Osteocyte (in vitro differentiated cells): ENCODE results near the gene PRPS1. TPM values are rescaled to one million over a fixed set of nuclear protein-coding genes. Genes with fewer than 3 reads are reported as not detected.

Source experiments
- DNase-seq: peaks from one replicate; pipeline ENCODE4 v3.0.0; 2021; ENCODE audit warnings: mixed read lengths; ENCODE audit not compliant: unreplicated experiment; ENCODE audit errors: extremely low spot score
- H3K27ac Mint-ChIP-seq: one replicate; pipeline ENCODE4 v1.8.0; 2021; ENCODE audit warnings: mild to moderate bottlenecking, mixed read lengths; ENCODE audit not compliant: unreplicated experiment
- H3K27me3 Mint-ChIP-seq: one replicate; pipeline ENCODE4 v1.8.0; 2021; ENCODE audit warnings: mixed read lengths; ENCODE audit not compliant: unreplicated experiment
- H3K36me3 Mint-ChIP-seq: one replicate; pipeline ENCODE4 v1.8.0; 2021; ENCODE audit warnings: mixed read lengths; ENCODE audit not compliant: unreplicated experiment
- H3K4me1 Mint-ChIP-seq: one replicate; pipeline ENCODE4 v1.8.0; 2021; ENCODE audit warnings: mixed read lengths; ENCODE audit not compliant: unreplicated experiment
- H3K4me3 Mint-ChIP-seq: one replicate; pipeline ENCODE4 v1.8.0; 2021; ENCODE audit warnings: mild to moderate bottlenecking, moderate library complexity, mixed read lengths; ENCODE audit not compliant: unreplicated experiment
- H3K9me3 Mint-ChIP-seq: one replicate; pipeline ENCODE4 v1.8.0; 2021; ENCODE audit warnings: mixed read lengths; ENCODE audit not compliant: unreplicated experiment
- total RNA-seq: library from RNA; stranded (reverse); gene quantifications from 2 replicates; pipeline ENCODE4 v1.2.1, GENCODE V29; 2021
- TF ChIP-seq, protein P1 (sequence below): fragments of 200-600 bp; sonication (generic); IDR thresholded peaks from 2 replicates; pipeline ENCODE4 v1.5.0; 2021; ENCODE audit warnings: antibody characterized with exemption, mild to moderate bottlenecking, moderate library complexity

PRPS1 gene
- total RNA-seq, 1 donor from 2014 or later = 27.6 TPM

DNA sequence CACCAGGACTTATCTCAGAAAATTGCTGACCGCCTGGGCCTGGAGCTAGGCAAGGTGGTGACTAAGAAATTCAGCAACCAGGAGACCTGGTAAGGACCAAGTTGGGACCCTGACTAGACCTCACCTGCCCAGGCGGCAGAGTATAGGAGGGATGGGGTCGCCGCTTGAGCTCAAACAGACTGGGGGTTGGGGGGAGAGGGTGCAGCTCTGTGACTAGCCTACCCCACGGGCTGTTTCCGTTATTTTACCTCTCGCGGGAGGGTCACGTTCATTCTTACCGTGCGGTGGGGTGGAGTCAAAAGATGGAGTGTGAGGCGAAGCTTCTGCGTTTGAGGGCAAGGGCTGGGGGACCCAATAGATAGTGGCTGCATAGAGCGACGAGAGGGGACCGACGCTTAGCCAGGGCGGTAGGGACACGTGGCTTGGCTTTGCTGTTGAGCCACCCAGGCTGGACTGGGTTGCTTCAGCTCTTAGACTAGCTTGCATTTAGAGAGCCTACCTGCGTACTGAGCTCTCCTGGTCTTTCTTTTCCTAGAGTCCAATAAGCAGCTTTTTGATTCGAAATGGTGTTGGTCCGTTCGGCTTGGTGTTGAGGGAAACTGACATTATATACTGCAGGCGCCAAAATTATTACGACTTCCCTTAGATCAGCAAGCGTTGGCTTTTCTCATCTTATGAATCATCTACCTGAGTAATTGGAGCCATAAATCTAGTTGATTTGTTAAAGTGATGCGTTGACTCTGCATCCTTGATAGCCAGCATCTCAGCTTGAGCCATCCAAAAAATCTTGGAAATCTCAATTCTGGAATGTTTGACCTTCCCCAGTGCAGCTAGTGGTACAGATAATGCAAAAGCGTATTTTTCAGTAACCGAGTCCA is 591 bp downstream of the PRPS1 start:
- peaks cover 12% of the 10 kb centered on the region for H3K4me1 Mint-ChIP-seq
- DNase-seq = no peak
- H3K27ac Mint-ChIP-seq = peak overlapping the region; percentile 84
- TF ChIP-seq, protein P1, sequence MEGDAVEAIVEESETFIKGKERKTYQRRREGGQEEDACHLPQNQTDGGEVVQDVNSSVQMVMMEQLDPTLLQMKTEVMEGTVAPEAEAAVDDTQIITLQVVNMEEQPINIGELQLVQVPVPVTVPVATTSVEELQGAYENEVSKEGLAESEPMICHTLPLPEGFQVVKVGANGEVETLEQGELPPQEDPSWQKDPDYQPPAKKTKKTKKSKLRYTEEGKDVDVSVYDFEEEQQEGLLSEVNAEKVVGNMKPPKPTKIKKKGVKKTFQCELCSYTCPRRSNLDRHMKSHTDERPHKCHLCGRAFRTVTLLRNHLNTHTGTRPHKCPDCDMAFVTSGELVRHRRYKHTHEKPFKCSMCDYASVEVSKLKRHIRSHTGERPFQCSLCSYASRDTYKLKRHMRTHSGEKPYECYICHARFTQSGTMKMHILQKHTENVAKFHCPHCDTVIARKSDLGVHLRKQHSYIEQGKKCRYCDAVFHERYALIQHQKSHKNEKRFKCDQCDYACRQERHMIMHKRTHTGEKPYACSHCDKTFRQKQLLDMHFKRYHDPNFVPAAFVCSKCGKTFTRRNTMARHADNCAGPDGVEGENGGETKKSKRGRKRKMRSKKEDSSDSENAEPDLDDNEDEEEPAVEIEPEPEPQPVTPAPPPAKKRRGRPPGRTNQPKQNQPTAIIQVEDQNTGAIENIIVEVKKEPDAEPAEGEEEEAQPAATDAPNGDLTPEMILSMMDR = no peak
- H3K36me3 Mint-ChIP-seq = no peaks in the 10 kb centered on the region
- peak overlapping the region; percentile 85 for H3K4me3 Mint-ChIP-seq
- H3K27me3 Mint-ChIP-seq = no peaks in the 10 kb centered on the region
- H3K9me3 Mint-ChIP-seq = no peaks in the 10 kb centered on the region

DNA sequence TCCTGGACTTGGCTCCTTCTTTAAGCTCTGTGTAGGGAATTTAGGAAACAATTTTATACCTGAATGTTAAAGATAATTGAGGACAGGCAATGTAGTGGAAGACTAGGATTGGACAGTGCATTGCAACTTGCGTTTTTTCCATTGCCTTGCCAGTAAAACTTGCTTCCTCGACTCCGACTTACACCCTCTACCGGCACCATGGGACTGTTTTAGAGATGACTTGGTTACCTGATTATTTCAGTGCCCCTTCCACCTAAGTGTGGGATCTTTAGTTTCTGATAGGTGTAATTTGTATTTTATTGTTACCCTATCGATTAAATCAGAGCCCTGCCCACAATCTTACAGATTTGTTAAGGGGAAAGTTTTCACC is 1.2 kb downstream of the PRPS1 start:
- H3K4me3 Mint-ChIP-seq = peak overlapping the region; percentile 85
- H3K27ac Mint-ChIP-seq = no peak overlapping the region
- TF ChIP-seq, protein P1 = peak; percentile 40
- no peaks in the 10 kb centered on the region for H3K27me3 Mint-ChIP-seq
- H3K4me1 Mint-ChIP-seq = peaks cover 15% of the 10 kb centered on the region
- no peaks in the 10 kb centered on the region for H3K9me3 Mint-ChIP-seq
- no peak for DNase-seq
- no peaks in the 10 kb centered on the region for H3K36me3 Mint-ChIP-seq

DNA sequence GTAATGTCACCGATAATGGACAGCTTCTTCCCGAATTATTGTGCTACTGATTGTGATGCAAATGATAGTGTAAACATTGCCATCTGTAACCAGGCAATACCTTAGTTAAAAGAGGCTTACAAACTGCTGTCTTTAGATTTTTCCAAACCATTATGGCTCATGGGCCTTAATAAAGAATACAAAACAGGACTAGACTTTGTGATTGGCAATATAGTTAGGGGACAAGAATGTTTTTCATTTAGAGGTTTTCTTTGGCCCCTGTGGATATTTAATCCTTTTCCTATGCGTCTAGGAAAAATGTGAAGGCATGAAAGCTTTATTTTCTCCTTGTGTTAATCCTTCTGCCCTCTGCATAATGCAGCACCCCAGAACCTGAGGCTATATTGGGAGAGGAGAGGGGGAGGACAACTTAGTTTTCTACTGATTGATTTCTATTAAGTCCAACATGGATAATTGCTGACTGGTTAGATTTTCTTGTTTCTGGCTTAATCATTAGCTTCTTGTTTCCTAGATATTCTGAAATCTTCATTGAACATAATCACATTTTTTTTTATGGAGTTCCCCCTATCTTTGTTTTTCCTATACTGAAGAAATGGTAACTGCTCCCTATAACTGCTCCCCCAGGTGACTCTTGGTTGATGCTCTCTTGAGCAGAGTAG is 1.9 kb downstream of the PRPS1 start:
- no peaks in the 10 kb centered on the region for H3K27me3 Mint-ChIP-seq
- H3K36me3 Mint-ChIP-seq = no peaks in the 10 kb centered on the region
- H3K9me3 Mint-ChIP-seq = no peaks in the 10 kb centered on the region
- peak overlapping the region; percentile 85 for H3K4me3 Mint-ChIP-seq
- peaks cover 15% of the 10 kb centered on the region for H3K4me1 Mint-ChIP-seq
- TF ChIP-seq, protein P1 = no peak
- no peak for DNase-seq
- H3K27ac Mint-ChIP-seq = no peak overlapping the region

DNA sequence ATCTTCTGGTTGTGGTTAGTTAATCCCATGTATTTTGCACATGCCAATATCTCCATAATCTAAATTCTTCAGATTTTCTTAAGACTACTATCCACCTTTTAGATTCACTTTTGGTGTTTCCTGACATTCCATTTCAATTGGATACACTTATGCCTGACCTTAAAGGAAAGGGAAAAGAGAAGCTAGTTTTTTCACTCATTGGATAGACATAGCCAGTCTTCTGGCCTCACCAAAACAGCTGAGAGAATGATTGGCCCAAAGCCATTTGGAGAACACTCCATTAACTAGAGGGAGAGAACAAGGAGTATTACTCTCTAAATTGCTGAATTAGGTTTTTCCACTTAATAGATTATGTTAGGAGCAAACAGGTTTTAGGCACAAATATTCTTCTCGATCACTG is 4.0 kb downstream of the PRPS1 start:
- H3K9me3 Mint-ChIP-seq = no peaks in the 10 kb centered on the region
- no peak overlapping the region for H3K4me3 Mint-ChIP-seq

DNA sequence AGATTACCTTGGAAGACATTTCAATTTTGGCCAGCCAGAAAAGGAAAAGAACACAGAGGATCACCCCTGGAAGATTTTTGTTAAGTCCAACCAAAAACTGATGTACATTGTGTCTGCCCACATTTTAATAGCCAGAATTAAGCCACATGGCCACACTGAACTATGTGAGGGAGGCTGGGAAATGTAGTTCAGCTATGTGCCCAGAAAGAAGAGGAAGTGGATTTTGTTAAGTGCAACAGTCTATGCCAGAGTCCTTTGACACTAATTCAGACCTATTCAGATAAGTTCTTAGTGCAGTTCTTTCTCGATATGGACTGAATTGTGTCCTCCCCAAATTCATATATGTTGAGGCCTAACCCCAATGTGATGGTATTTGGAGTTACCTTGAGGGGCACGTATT is 18.4 kb downstream of the PRPS1 start:
- Mint-ChIP-seq H3K27me3 (no peaks in the 10 kb centered on the region), H3K4me3 (no peak overlapping the region), H3K9me3 (no peaks in the 10 kb centered on the region), H3K4me1 (no peaks in the 10 kb centered on the region), H3K36me3 (peaks cover 8% of the 10 kb centered on the region), H3K27ac (no peak overlapping the region)
- TF ChIP-seq, protein P1 = no peak
- DNase-seq = no peak

More for the DNA sequence above, 4.0 kb downstream of the PRPS1 start:
- DNase-seq = no peak
- H3K36me3 Mint-ChIP-seq = no peaks in the 10 kb centered on the region
- H3K27ac Mint-ChIP-seq = no peak overlapping the region
- peaks cover 15% of the 10 kb centered on the region for H3K4me1 Mint-ChIP-seq
- TF ChIP-seq, protein P1 = no peak
- no peaks in the 10 kb centered on the region for H3K27me3 Mint-ChIP-seq
